Measurements from ENCODE around the gene ZNF521. TPM values are rescaled to one million over a fixed set of nuclear protein-coding genes. Genes with fewer than 3 reads are reported as not detected.

Gene ZNF521
- polyA plus RNA-seq, 3 donors = 0.07 to 0.20 TPM; not detected in 1

DNA sequence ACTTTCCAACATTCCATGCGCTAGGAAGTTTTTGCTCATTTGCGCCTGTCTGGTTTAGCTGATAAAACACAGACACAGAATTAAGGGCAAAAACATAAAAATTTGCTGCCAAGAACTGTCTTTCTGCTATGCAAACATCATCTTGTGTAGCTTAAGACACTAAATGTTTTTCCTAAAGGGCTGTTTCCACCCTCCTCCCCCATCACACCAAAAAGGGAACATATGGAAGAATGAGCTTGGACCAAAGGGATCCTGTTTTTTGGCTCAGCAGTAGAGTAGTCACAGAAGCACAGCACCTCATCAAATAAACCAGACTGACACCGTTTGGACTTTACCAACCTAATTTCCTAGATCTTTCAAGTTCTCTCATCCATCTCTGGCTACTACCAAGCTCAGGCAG is 210.1 kb downstream of the ZNF521 start:
- Mint-ChIP-seq H3K36me3 (no peaks in the 10 kb centered on the region), H3K27ac (no peak overlapping the region), H3K4me3 (no peak overlapping the region), H3K4me1 (peaks cover 10% of the 10 kb centered on the region), H3K27me3 (ENCODE audit: low read depth in 3 of 3) (peaks cover 0 to 2% (median 0%) of the 10 kb centered on the region in 3 donors), H3K9me3 (no peaks in the 10 kb centered on the region)
- Histone ChIP-seq H3K36me3 (replicated peaks in 1 of 2; ENCODE audit: control insufficient read depth in 1 of 2, insufficient read depth in 2 of 2, low read length in 2 of 2) (no peaks in the 10 kb centered on the region), H4K20me1 (ENCODE audit: insufficient read depth, low read length) (no peaks in the 10 kb centered on the region), H2AFZ (ENCODE audit: insufficient read depth, low read depth, low read length, poor library complexity, severe bottlenecking) (no peak overlapping the region), H3K9ac (ENCODE audit: insufficient read depth, low read length, poor library complexity, severe bottlenecking) (no peak overlapping the region), H3K9me3 (replicated peaks in 1 of 2; ENCODE audit: control insufficient read depth in 1 of 2, insufficient read depth in 1 of 2, low read length in 2 of 2) (no peaks in the 10 kb centered on the region), H3K4me3 (replicated peaks in 1 of 3; ENCODE audit: low read depth in 2 of 3, low read length in 3 of 3) (no peak overlapping the region), H3K79me2 (ENCODE audit: insufficient read depth, low read length) (no peaks in the 10 kb centered on the region), H3K4me2 (replicated peaks; ENCODE audit: extremely low read depth, low read length, poor library complexity, severe bottlenecking) (no peak overlapping the region), H3K27me3 (ENCODE audit: control insufficient read depth in 2 of 2, insufficient read depth in 2 of 2, low read length in 2 of 2) (no peaks in the 10 kb centered on the region), H3K4me1 (ENCODE audit: control insufficient read depth in 1 of 2, insufficient read depth in 2 of 2, low read length in 2 of 2) (peaks cover 0 to 5% of the 10 kb centered on the region in 2 donors), H3K27ac (ENCODE audit: low read depth in 1 of 2, low read length in 2 of 2) (no peak overlapping the region)
- TF ChIP-seq, protein P1, sequence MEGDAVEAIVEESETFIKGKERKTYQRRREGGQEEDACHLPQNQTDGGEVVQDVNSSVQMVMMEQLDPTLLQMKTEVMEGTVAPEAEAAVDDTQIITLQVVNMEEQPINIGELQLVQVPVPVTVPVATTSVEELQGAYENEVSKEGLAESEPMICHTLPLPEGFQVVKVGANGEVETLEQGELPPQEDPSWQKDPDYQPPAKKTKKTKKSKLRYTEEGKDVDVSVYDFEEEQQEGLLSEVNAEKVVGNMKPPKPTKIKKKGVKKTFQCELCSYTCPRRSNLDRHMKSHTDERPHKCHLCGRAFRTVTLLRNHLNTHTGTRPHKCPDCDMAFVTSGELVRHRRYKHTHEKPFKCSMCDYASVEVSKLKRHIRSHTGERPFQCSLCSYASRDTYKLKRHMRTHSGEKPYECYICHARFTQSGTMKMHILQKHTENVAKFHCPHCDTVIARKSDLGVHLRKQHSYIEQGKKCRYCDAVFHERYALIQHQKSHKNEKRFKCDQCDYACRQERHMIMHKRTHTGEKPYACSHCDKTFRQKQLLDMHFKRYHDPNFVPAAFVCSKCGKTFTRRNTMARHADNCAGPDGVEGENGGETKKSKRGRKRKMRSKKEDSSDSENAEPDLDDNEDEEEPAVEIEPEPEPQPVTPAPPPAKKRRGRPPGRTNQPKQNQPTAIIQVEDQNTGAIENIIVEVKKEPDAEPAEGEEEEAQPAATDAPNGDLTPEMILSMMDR (IDR thresholded peaks at IDR 0.05) = no peak
- no peak for DNase-seq
- intact Hi-C loops (cut with micrococcal nuclease) = no loop called here
- WGBS (ENCODE audit: insufficient coverage) = 89% methylated on average over 1 of the region's 3 CpGs

DNA sequence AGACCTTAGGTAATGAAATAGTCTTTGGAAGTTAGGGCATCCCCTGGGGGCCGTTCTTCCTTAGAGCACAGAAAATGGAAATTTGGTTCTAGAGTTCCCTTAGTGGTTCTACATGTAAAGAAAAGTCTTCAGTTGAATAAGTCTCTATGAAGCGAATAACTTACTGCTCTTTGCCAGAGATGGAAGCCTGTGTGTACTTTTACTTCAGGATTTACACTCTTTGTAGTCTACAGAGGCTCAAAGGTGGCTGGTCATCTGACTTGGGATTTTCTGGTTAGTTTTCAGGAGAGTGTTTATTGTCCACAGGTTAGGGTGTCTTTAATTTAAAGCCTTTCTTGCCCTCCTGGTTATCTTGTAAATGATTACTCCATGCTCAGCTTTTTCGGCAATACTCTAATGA is 210.6 kb downstream of the ZNF521 start:
- Histone ChIP-seq H4K20me1 (ENCODE audit: insufficient read depth, low read length) (no peaks in the 10 kb centered on the region), H3K4me3 (replicated peaks in 1 of 3; ENCODE audit: low read depth in 2 of 3, low read length in 3 of 3) (no peak overlapping the region), H3K9ac (ENCODE audit: insufficient read depth, low read length, poor library complexity, severe bottlenecking) (no peak overlapping the region), H3K4me2 (replicated peaks; ENCODE audit: extremely low read depth, low read length, poor library complexity, severe bottlenecking) (no peak overlapping the region), H3K4me1 (ENCODE audit: control insufficient read depth in 1 of 2, insufficient read depth in 2 of 2, low read length in 2 of 2) (peaks cover 0 to 5% of the 10 kb centered on the region in 2 donors), H3K36me3 (replicated peaks in 1 of 2; ENCODE audit: control insufficient read depth in 1 of 2, insufficient read depth in 2 of 2, low read length in 2 of 2) (no peaks in the 10 kb centered on the region), H2AFZ (ENCODE audit: insufficient read depth, low read depth, low read length, poor library complexity, severe bottlenecking) (no peak overlapping the region), H3K27ac (ENCODE audit: low read depth in 1 of 2, low read length in 2 of 2) (no peak overlapping the region), H3K79me2 (ENCODE audit: insufficient read depth, low read length) (no peaks in the 10 kb centered on the region), H3K9me3 (replicated peaks in 1 of 2; ENCODE audit: control insufficient read depth in 1 of 2, insufficient read depth in 1 of 2, low read length in 2 of 2) (no peaks in the 10 kb centered on the region), H3K27me3 (ENCODE audit: control insufficient read depth in 2 of 2, insufficient read depth in 2 of 2, low read length in 2 of 2) (no peaks in the 10 kb centered on the region)
- Mint-ChIP-seq H3K4me1 (peaks cover 7% of the 10 kb centered on the region), H3K27ac (no peak overlapping the region), H3K9me3 (no peaks in the 10 kb centered on the region), H3K4me3 (no peak overlapping the region), H3K36me3 (no peaks in the 10 kb centered on the region), H3K27me3 (ENCODE audit: low read depth in 3 of 3) (peaks cover 0 to 2% (median 0%) of the 10 kb centered on the region in 3 donors)
- TF ChIP-seq, protein P1 (IDR thresholded peaks at IDR 0.05) = no peak
- WGBS (ENCODE audit: insufficient coverage) = 100% methylated on average over 2 of the region's 3 CpGs
- intact Hi-C loops (cut with micrococcal nuclease) = no loop called here
- no peak for DNase-seq

All from CD14-positive monocyte (primary cell).